ENCODE measurements around the gene AXIN2.
A peak's percentile ranks its signal among the peaks of the same experiment; 100 is the strongest.
"Not testable (repeated sequence)": the region's sequence is repeated elsewhere in the genome, so short reads cannot be mapped to it uniquely, and the experiment has no call there.

AXIN2 gene

DNA sequence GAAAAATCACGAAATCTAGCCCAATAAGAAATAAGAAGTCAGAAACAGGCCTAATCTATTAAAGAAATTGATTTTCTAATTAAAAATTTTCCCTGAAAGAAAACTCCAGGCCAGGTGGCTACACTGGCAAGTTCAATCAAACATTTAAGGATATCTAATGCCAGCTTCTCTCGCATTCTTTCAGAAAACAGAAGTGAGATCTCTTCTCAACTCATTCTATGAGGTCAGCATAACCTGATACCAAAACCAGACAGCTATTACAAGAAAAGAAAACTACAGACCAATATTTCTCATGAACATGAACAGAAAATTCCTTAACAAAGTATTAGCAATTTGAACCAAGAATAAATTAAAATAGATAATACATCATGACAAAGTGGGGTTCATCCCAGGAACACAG is 52.4 kb downstream of the AXIN2 start:
- Histone ChIP-seq H3K27ac (ENCODE audit: low read depth, low read length) (no peak overlapping the region), H3K9me3 (ENCODE audit: insufficient read depth, low read depth, low read length) (no peaks in the 10 kb centered on the region), H3K4me3 (ENCODE audit: low read length) (no peak overlapping the region), H3K4me1 (ENCODE audit: insufficient read depth, low read length) (no peaks in the 10 kb centered on the region), H3K27me3 (ENCODE audit: insufficient read depth, low read length) (no peaks in the 10 kb centered on the region), H3K9ac (ENCODE audit: low read depth, low read length) (no peak overlapping the region), H3K36me3 (ENCODE audit: insufficient read depth, low read length) (no peaks in the 10 kb centered on the region)
- WGBS, result 77% methylated on average over 2 of the region's 2 CpGs

DNA sequence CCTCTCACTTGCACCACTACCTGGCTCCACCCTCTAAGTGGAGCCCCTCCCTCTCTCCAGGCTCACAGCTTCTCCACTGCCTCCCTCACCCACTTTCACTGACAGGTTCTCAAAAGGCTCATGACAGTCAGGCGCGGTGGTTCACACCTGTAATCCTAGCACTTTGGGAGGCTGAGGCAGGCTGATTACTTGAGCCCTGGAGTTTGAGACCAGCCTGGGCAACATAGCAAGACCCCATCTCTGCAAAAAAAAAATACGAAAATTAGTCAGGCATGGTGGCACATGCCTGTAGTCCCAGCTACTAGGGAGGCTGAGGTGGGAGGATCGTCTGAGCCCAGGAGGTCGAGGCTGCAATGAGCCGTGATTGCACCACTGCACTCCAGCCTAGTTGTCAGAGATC is 56.8 kb downstream of the AXIN2 start:
- H3K9ac ChIP-seq (ENCODE audit: low read depth, low read length); H3K9me3 ChIP-seq (ENCODE audit: insufficient read depth, low read depth, low read length); H3K27ac ChIP-seq (ENCODE audit: low read depth, low read length); H3K27me3 ChIP-seq (ENCODE audit: insufficient read depth, low read length); H3K4me1 ChIP-seq (ENCODE audit: insufficient read depth, low read length); H3K4me3 ChIP-seq (ENCODE audit: low read length); H3K36me3 ChIP-seq (ENCODE audit: insufficient read depth, low read length): not testable (repeated sequence)
- WGBS, result 81% methylated on average over 6 of the region's 6 CpGs

DNA sequence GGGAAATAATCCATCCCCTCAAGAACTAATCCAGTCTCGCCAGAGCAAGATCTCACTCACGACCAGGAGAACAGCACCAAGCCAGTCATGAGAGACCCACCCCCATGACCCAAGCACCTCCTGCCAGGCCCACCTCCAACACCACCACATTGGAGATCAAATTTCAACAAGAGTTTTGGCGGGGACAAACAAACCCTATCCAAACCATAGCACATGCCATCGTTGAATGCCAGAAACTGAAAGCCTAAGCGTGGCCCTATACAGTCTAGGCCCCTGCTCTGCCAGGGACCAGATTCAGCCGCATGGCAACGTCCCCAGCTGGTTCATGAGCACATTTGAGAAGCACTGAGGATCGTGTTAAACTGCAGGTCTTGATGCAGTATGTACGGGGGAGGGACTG is 57.3 kb downstream of the AXIN2 start:
- Histone ChIP-seq H3K4me1 (ENCODE audit: insufficient read depth, low read length) (no peaks in the 10 kb centered on the region; the same call in 1 of the 2 replicates), H3K27ac (ENCODE audit: low read depth, low read length) (no peak overlapping the region), H3K9me3 (ENCODE audit: insufficient read depth, low read depth, low read length) (no peaks in the 10 kb centered on the region), H3K27me3 (ENCODE audit: insufficient read depth, low read length) (no peaks in the 10 kb centered on the region), H3K36me3 (ENCODE audit: insufficient read depth, low read length) (no peaks in the 10 kb centered on the region), H3K4me3 (ENCODE audit: low read length) (no peak overlapping the region), H3K9ac (ENCODE audit: low read depth, low read length) (no peak overlapping the region)
- 79% methylated on average over 9 of the region's 9 CpGs for WGBS

DNA sequence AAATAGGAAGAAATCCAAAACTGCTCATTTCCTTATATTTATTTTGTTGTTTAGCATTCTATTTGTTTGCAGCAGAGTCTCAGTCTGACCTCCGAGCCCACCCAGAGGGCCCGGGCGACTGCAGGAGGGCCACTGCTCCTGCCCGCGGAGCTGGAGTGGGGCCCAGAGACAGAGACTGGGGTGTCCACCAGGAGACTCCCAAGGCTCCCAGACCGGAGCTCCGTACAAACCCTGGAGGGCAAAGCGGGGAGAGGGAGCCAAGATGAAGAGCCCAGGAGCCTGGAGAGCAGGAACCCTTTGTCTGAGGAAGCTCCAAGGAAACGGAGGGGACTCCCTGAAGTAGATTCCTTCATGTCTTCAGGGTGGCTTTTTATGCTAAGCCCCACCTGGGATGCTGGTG is 57.9 kb downstream of the AXIN2 start:
- no peaks in the 10 kb centered on the region for H3K27me3 ChIP-seq (ENCODE audit: insufficient read depth, low read length)
- H3K27ac ChIP-seq (ENCODE audit: low read depth, low read length), result no peak overlapping the region

DNA sequence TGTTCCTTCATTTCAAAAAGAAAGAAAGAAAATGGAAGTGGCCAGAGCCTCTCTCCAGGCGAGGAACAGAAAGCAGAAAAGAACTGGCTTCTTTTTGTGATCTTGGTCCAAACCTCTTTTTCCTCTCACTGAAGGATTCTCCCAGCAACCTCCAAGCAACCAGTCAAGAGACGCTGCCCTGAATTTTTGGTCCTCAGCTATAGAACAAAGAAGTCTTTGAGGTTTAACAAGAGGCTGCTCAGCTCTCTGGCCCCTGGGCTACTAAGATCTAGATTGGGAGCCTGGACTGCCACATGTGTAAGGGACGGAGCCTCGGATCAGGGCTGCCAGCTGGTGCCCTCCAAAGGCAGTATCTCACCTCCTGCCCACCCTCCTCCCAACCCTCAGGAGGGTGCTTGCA is 62.6 kb downstream of the AXIN2 start:
- no peak overlapping the region for H3K4me3 ChIP-seq (ENCODE audit: low read length)
- H3K36me3 ChIP-seq (ENCODE audit: insufficient read depth, low read length), result no peaks in the 10 kb centered on the region
- no peak overlapping the region for H3K27ac ChIP-seq (ENCODE audit: low read depth, low read length)
- no peak overlapping the region for H3K9ac ChIP-seq (ENCODE audit: low read depth, low read length)
- no peaks in the 10 kb centered on the region for H3K27me3 ChIP-seq (ENCODE audit: insufficient read depth, low read length)
- peaks cover 15% of the 10 kb centered on the region for H3K4me1 ChIP-seq (ENCODE audit: insufficient read depth, low read length)
- WGBS, result 89% methylated on average over 4 of the region's 4 CpGs
- H3K9me3 ChIP-seq (ENCODE audit: insufficient read depth, low read depth, low read length), result no peaks in the 10 kb centered on the region

More for the DNA sequence above, 57.9 kb downstream of the AXIN2 start:
- Histone ChIP-seq H3K9ac (ENCODE audit: low read depth, low read length) (no peak overlapping the region), H3K36me3 (ENCODE audit: insufficient read depth, low read length) (no peaks in the 10 kb centered on the region), H3K9me3 (ENCODE audit: insufficient read depth, low read depth, low read length) (no peaks in the 10 kb centered on the region), H3K4me3 (ENCODE audit: low read length) (no peak overlapping the region), H3K4me1 (ENCODE audit: insufficient read depth, low read length) (no peaks in the 10 kb centered on the region; the same call in 1 of the 2 replicates)
- WGBS, result 92% methylated on average over 9 of the region's 9 CpGs

DNA sequence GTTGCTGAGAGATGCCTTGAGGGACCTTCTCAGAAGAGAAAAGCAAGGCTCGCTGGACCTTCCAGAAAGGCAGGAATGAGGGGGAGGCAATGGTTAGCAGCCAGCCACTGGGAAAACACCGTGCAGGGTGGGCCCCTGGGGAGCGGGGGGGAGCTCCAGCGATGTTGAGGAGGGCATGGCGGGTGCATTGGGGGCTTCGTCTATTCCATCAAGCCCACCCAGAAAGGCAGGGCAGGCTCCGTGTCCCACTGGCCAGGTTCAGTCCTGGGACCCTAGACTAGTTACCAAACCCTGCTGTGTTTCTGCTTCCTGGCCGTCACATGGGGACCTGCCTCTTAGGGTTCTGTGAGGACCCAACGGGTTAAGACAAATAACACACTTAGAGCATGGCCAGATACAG is 64.6 kb downstream of the AXIN2 start:
- no peak overlapping the region for H3K27ac ChIP-seq (ENCODE audit: low read depth, low read length)
- H3K4me1 ChIP-seq (ENCODE audit: insufficient read depth, low read length), result peaks cover 15% of the 10 kb centered on the region
- no peak overlapping the region for H3K4me3 ChIP-seq (ENCODE audit: low read length)
- no peaks in the 10 kb centered on the region for H3K27me3 ChIP-seq (ENCODE audit: insufficient read depth, low read length)
- no peak overlapping the region for H3K9ac ChIP-seq (ENCODE audit: low read depth, low read length)
- no peaks in the 10 kb centered on the region for H3K36me3 ChIP-seq (ENCODE audit: insufficient read depth, low read length)
- no peaks in the 10 kb centered on the region for H3K9me3 ChIP-seq (ENCODE audit: insufficient read depth, low read depth, low read length)
- WGBS, result 91% methylated on average over 9 of the region's 9 CpGs

DNA sequence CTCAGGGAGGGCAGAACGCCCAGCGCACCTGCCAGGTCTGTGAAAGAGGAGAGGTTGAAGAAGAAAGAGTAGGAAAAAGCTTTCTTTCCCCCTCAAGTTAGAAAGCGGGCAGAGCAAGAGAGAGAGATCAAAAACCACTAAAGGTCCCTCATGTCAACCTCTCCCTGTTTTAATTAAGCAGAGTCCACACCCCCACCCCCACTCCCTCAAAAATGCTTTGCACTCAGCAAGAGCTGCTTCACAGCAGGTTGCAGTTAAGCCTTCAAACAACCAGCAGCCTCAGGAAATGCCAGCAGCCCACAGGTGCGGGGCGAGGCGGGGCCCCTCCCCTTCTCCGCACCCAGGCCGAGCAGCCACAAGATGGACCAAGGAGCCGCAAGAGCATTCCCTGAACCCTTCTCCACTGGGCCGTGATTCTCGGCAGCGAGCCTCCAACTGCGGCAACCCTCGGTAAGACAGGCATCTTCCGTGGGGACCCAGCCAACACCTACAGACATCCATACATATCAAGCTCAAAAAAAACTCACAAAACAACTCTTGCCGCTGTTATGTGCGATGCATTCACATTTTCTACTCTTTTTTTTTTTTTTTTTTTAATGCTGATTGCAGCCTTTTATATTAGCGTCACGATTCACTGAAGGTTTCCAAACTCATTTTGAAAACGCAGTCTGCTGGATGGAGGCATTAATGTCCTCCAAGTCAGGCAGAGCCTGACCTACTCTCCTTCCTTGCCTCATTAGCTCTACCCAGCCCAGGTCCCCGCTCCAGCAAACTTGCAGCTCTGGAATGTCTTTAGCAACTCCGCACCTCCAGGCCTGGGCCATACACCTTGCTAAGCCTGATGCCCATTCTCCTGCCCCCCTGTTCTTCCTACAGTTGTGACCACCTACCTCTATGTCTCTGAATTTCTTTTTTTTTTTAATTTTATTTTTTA is 66.1 kb downstream of the AXIN2 start:
- peak overlapping the region; percentile 42 for H3K4me3 ChIP-seq (ENCODE audit: low read length)
- peak overlapping the region; percentile 65; the same call in 1 of the 2 replicates for H3K27ac ChIP-seq (ENCODE audit: low read depth, low read length)
- H3K27me3 ChIP-seq (ENCODE audit: insufficient read depth, low read length), result no peaks in the 10 kb centered on the region
- no peaks in the 10 kb centered on the region for H3K9me3 ChIP-seq (ENCODE audit: insufficient read depth, low read depth, low read length)
- 4% methylated on average over 22 of the region's 22 CpGs for WGBS
- H3K4me1 ChIP-seq (ENCODE audit: insufficient read depth, low read length), result peaks cover 15% of the 10 kb centered on the region
- no peaks in the 10 kb centered on the region for H3K36me3 ChIP-seq (ENCODE audit: insufficient read depth, low read length)
- peak overlapping the region; percentile 38 for H3K9ac ChIP-seq (ENCODE audit: low read depth, low read length)

DNA sequence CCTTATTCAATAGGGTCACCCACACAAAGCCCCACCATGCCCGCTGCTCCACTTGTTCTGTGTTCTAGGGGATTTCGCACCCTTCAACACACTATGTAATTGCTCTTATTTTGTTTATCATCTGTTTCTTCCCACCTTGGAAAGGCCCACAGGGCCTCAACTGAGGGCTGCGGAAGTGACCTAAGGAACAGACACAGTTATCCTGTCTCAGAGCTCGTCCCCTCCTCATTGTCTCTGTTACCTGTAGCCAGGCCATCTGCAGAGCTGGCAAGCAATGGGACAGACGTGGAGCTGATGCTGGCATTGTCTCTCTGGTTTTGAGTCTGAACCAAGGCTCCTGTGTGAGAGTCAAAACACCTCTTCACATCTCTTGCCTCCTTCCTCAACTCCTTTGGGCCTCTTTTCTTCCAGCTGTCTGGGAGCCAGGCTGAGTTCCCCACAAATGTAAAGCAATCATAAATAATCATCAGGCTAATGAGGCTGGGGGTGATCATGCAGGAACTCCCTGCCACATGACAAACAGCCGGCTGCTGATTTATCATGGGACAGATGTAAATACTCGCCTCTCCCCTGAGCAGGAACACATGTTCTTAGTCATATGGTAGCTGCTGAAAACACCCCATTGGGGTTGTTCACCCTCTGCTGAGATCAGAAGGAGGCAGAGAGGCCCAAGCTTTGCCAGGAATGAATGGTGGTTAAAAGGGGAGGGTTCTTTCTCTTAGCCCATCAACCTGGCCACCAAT is 71.9 kb downstream of the AXIN2 start:
- H3K9ac ChIP-seq (ENCODE audit: low read depth, low read length), result no peak overlapping the region
- no peaks in the 10 kb centered on the region; the same call in none of the 2 replicates for H3K4me1 ChIP-seq (ENCODE audit: insufficient read depth, low read length)
- 92% methylated on average over 7 of the region's 7 CpGs for WGBS
- no peaks in the 10 kb centered on the region for H3K9me3 ChIP-seq (ENCODE audit: insufficient read depth, low read depth, low read length)
- no peaks in the 10 kb centered on the region for H3K27me3 ChIP-seq (ENCODE audit: insufficient read depth, low read length)
- no peak overlapping the region for H3K4me3 ChIP-seq (ENCODE audit: low read length)
- H3K27ac ChIP-seq (ENCODE audit: low read depth, low read length), result no peak overlapping the region
- no peaks in the 10 kb centered on the region for H3K36me3 ChIP-seq (ENCODE audit: insufficient read depth, low read length)

DNA sequence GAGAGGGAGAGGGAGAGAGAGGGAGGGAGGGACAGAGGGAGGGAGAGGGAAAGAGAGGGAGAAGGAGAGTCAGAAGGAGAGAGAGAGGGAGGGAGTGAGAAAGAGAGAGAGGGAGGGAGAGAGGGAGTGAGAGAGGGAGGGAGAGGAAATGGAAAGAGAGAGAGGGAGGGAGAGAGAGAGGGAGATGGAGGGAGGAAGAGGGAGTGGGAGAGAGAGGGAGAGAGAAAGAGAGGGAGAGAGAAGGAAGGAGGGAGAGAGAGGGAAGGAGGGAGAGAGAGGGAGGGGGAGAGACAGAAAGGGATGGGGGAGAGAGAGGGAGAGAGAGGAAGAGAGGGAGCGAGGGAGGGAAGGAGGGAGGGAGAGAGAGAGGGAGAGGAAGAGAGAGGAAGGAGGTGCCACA is 72.8 kb downstream of the AXIN2 start:
- no peak overlapping the region for H3K4me3 ChIP-seq (ENCODE audit: low read length)
- WGBS, result 100% methylated on average over 1 of the region's 1 CpG
- no peaks in the 10 kb centered on the region for H3K4me1 ChIP-seq (ENCODE audit: insufficient read depth, low read length)
- no peak overlapping the region for H3K27ac ChIP-seq (ENCODE audit: low read depth, low read length)
- no peaks in the 10 kb centered on the region for H3K27me3 ChIP-seq (ENCODE audit: insufficient read depth, low read length)
- H3K9ac ChIP-seq (ENCODE audit: low read depth, low read length), result no peak overlapping the region
- no peaks in the 10 kb centered on the region for H3K36me3 ChIP-seq (ENCODE audit: insufficient read depth, low read length)
- H3K9me3 ChIP-seq (ENCODE audit: insufficient read depth, low read depth, low read length), result no peaks in the 10 kb centered on the region

DNA sequence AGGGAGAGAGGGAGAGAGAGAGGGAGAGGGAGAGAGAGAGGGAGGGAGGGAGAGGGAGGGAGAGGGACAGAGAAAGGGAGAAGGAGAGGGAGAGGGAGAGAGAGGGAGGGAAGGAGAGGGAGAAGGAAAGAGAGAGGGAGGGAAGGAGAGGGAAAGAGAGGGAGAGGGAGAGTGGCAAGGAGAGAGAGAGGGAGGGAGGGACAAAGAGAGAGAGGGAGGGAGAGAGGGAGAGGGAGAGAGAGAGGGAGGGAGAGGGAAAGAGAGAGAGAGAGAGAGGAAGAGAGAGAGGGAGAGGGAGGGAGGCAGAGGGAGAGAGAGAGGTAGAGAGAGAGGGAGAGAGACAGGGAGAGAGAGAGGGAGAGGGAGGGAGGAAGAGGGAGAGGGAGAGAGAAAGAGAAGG is 73.5 kb downstream of the AXIN2 start:
- no peak overlapping the region for H3K27ac ChIP-seq (ENCODE audit: low read depth, low read length)
- no peak overlapping the region for H3K4me3 ChIP-seq (ENCODE audit: low read length)
- no peaks in the 10 kb centered on the region for H3K27me3 ChIP-seq (ENCODE audit: insufficient read depth, low read length)
- no peak overlapping the region for H3K9ac ChIP-seq (ENCODE audit: low read depth, low read length)
- H3K36me3 ChIP-seq (ENCODE audit: insufficient read depth, low read length), result no peaks in the 10 kb centered on the region
- 0 out of 2 replicates have a peak, but pooled peaks cover 3% of the 10 kb centered on the region for H3K9me3 ChIP-seq (ENCODE audit: insufficient read depth, low read depth, low read length)
- no peaks in the 10 kb centered on the region for H3K4me1 ChIP-seq (ENCODE audit: insufficient read depth, low read length)

DNA sequence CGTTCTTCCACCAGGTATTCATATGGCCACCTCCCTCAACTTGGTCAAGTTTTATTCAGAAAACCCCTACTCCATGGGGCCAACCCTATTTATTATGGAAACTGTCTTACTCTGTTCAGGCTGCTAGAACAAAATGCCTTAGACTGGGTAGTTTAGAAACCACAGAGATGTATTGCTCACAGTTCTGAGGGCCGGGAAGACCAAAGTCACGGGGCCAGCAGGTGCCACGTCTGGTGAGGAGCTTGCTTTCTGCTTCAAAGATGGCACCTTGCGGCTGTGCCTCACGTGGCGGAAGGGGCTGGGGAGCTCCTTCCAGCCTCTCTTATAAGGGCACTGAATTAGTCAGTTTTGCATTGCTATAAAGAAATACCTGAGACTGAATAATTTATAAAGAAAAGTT is 74.3 kb downstream of the AXIN2 start:
- Histone ChIP-seq H3K4me1 (ENCODE audit: insufficient read depth, low read length) (no peaks in the 10 kb centered on the region), H3K27ac (ENCODE audit: low read depth, low read length) (no peak overlapping the region), H3K9me3 (ENCODE audit: insufficient read depth, low read depth, low read length) (0 out of 2 replicates have a peak, but pooled peaks cover 3% of the 10 kb centered on the region), H3K36me3 (ENCODE audit: insufficient read depth, low read length) (no peaks in the 10 kb centered on the region), H3K9ac (ENCODE audit: low read depth, low read length) (no peak overlapping the region), H3K4me3 (ENCODE audit: low read length) (no peak overlapping the region), H3K27me3 (ENCODE audit: insufficient read depth, low read length) (no peaks in the 10 kb centered on the region)
- WGBS, result 92% methylated on average over 7 of the region's 7 CpGs

All from HUES64 (cell line).